H1 (cell line): ENCODE results near the gene AIG1. TPM values are rescaled to one million over a fixed set of nuclear protein-coding genes. Genes with fewer than 3 reads are reported as not detected.

Source experiments
- CTCF ChIA-PET: fragments of 300-600 bp; sonication (Branson Sonifier 250); formaldehyde crosslinking; loops from one replicate; lab custom pipeline; 2021; ENCODE audit not compliant: partially characterized antibody; lab: Charles Lee
- POLR2A ChIA-PET: fragments of 300-600 bp; sonication (Branson Sonifier 250); formaldehyde crosslinking; loops from one replicate; lab custom pipeline; 2021; ENCODE audit warnings: inconsistent platforms; ENCODE audit not compliant: partially characterized antibody; lab: Charles Lee
- DNase-seq, 2 experiments: peaks; one replicate each; pipeline versions ENCODE4 v3.0.0 to v3.0.0-alpha.2; 2010 to 2022; ENCODE audit warnings: low spot score in 2 of 2, low read depth in 1 of 2, mixed read lengths in 1 of 2
- FAIRE-seq: peaks from 2 replicates; lab custom pipeline; 2011; peaks lifted over from hg19 to GRCh38; lab: Jason Lieb, UNC
- H2AFZ ChIP-seq: 2 replicates; pipeline ENCODE4 v1.8.1; 2012; ENCODE audit warnings: low read length, inconsistent platforms
- H2AK5ac ChIP-seq: 2 replicates; pipeline ENCODE4 v1.6.1; 2013; ENCODE audit warnings: low read depth, low read length
- H2BK120ac ChIP-seq: replicated peaks from 2 replicates; pipeline ENCODE3; 2013; ENCODE audit warnings: low read depth, low read length, inconsistent platforms
- H2BK12ac ChIP-seq: 2 replicates; pipeline ENCODE4 v1.6.1; 2013; ENCODE audit warnings: low read depth, low read length
- H2BK15ac ChIP-seq: 2 replicates; pipeline ENCODE4 v1.6.1; 2013; ENCODE audit warnings: low read length
- H2BK20ac ChIP-seq: 2 replicates; pipeline ENCODE4 v1.6.1; 2013; ENCODE audit warnings: low read length
- H2BK5ac ChIP-seq: 2 replicates; pipeline ENCODE4 v1.6.1; 2013; ENCODE audit warnings: low read depth, low read length
- H3K14ac ChIP-seq: 2 replicates; pipeline ENCODE4 v1.6.1; 2013; ENCODE audit warnings: inconsistent platforms; ENCODE audit not compliant: insufficient read length
- H3K18ac ChIP-seq: 2 replicates; pipeline ENCODE4 v1.6.1; 2013; ENCODE audit warnings: low read length; ENCODE audit errors: extremely low read depth
- H3K23ac ChIP-seq: 2 replicates; pipeline ENCODE4 v1.6.1; 2013; ENCODE audit warnings: inconsistent platforms; ENCODE audit not compliant: insufficient read length
- H3K23me2 ChIP-seq: 2 replicates; pipeline ENCODE4 v1.6.1; 2013; ENCODE audit warnings: low read depth, low read length
- H3K27ac ChIP-seq: 2 replicates; pipeline ENCODE4 v1.6.1; 2011; ENCODE audit warnings: low read depth, low read length, inconsistent platforms
- H3K27me3 ChIP-seq, 4 experiments: replicated peaks in 1 of 4; 1 replicate in 1 of 4; 2 replicates in 3 of 4; pipeline versions ENCODE4 v1.6.1 to v1.8.1; 2011 to 2013; ENCODE audit warnings: low read length in 3 of 4, mild to moderate bottlenecking in 3 of 4, inconsistent platforms in 2 of 4, mixed read lengths in 2 of 4, moderate library complexity in 1 of 4; ENCODE audit not compliant: control insufficient read depth in 3 of 4, insufficient read depth in 3 of 4; ENCODE audit errors: extremely low read depth in 1 of 4
- H3K36me3 ChIP-seq, 4 experiments: 2 replicates each; pipeline versions ENCODE4 v1.6.1 to v1.8.1; 2011 to 2013; ENCODE audit warnings: mild to moderate bottlenecking in 4 of 4, low read length in 3 of 4, moderate library complexity in 2 of 4, control low read depth in 1 of 4, inconsistent platforms in 1 of 4; ENCODE audit not compliant: insufficient read depth in 4 of 4, control insufficient read depth in 2 of 4
- H3K4ac ChIP-seq: replicated peaks from 2 replicates; pipeline ENCODE3; 2013; ENCODE audit warnings: low read length, low read depth, mixed read lengths, inconsistent platforms; ENCODE audit not compliant: insufficient read length
- H3K4me1 ChIP-seq, 4 experiments: replicated peaks in 1 of 4; 1 replicate in 1 of 4; 2 replicates in 3 of 4; pipeline versions ENCODE4 v1.6.1 to v1.8.1; 2011 to 2013; ENCODE audit warnings: low read length in 3 of 4, inconsistent platforms in 2 of 4, mixed read lengths in 1 of 4; ENCODE audit not compliant: insufficient read depth in 4 of 4, control insufficient read depth in 3 of 4
- H3K4me2 ChIP-seq, 2 experiments: 2 replicates each; pipeline versions ENCODE4 v1.6.1 to v1.8.1; 2011 to 2013; ENCODE audit warnings: low read depth in 2 of 2, low read length in 2 of 2, control low read depth in 1 of 2, inconsistent platforms in 1 of 2, mild to moderate bottlenecking in 1 of 2; ENCODE audit not compliant: insufficient read depth in 1 of 2
- H3K4me3 ChIP-seq, 4 experiments: fragments of 200-600, 300-600 bp in 1 of 4; sonication (generic), shearing (Covaris generic), sonication (Bioruptor Twin) in 1 of 4; 2 replicates each; pipeline versions ENCODE4 v1.5.1 to v1.8.1; 2011 to 2016; ENCODE audit warnings: low read length in 4 of 4, low read depth in 3 of 4, control low read depth in 2 of 4, inconsistent platforms in 2 of 4, mild to moderate bottlenecking in 2 of 4, mixed read lengths in 1 of 4, moderate library complexity in 1 of 4; ENCODE audit not compliant: insufficient read depth in 2 of 4; ENCODE audit errors: extremely low read depth in 1 of 4
- H3K56ac ChIP-seq: replicated peaks from 2 replicates; pipeline ENCODE3; 2013; ENCODE audit warnings: low read depth, mild to moderate bottlenecking, mixed read lengths, low read length, inconsistent platforms; ENCODE audit not compliant: insufficient read length
- H3K79me1 ChIP-seq: 2 replicates; pipeline ENCODE4 v1.6.1; 2013; ENCODE audit warnings: low read depth, low read length, control low read depth
- H3K79me2 ChIP-seq, 2 experiments: 2 replicates each; pipeline versions ENCODE4 v1.6.1 to v1.8.1; 2012 to 2013; ENCODE audit warnings: low read length in 2 of 2, mild to moderate bottlenecking in 2 of 2, inconsistent platforms in 1 of 2; ENCODE audit not compliant: insufficient read depth in 2 of 2, control insufficient read depth in 1 of 2
- H3K9ac ChIP-seq, 4 experiments: replicated peaks in 1 of 4; 1 replicate in 1 of 4; 2 replicates in 3 of 4; pipeline versions ENCODE4 v1.6.1 to v1.8.1; 2011 to 2013; ENCODE audit warnings: low read depth in 3 of 4, low read length in 3 of 4, control low read depth in 2 of 4, mild to moderate bottlenecking in 2 of 4, moderate library complexity in 2 of 4, inconsistent platforms in 1 of 4; ENCODE audit errors: extremely low read depth in 1 of 4
- H3K9me3 ChIP-seq, 2 experiments: 2 replicates each; pipeline versions ENCODE4 v1.6.1 to v1.8.1; 2012 to 2013; ENCODE audit warnings: mild to moderate bottlenecking in 2 of 2, moderate library complexity in 2 of 2, control low read depth in 1 of 2, inconsistent platforms in 1 of 2, low read depth in 1 of 2, low read length in 1 of 2, mixed read lengths in 1 of 2; ENCODE audit not compliant: insufficient read depth in 2 of 2
- H4K20me1 ChIP-seq, 2 experiments: replicated peaks in 1 of 2; 2 replicates each; pipeline versions ENCODE3 to v1.8.1; 2011 to 2013; ENCODE audit warnings: inconsistent platforms in 2 of 2, low read length in 2 of 2, mild to moderate bottlenecking in 1 of 2; ENCODE audit not compliant: insufficient read depth in 2 of 2, control insufficient read depth in 1 of 2
- H4K5ac ChIP-seq: 2 replicates; pipeline ENCODE4 v1.6.1; 2013; ENCODE audit warnings: low read length, low read depth, mixed read lengths, inconsistent platforms; ENCODE audit not compliant: insufficient read length
- H4K8ac ChIP-seq: 2 replicates; pipeline ENCODE4 v1.8.0; 2013; ENCODE audit warnings: mild to moderate bottlenecking, moderate library complexity, low read length, inconsistent platforms; ENCODE audit not compliant: insufficient read depth; ENCODE audit errors: extremely low read depth
- H4K91ac ChIP-seq: replicated peaks from 2 replicates; pipeline ENCODE3; 2013; ENCODE audit warnings: low read length, mixed read lengths, inconsistent platforms; ENCODE audit not compliant: insufficient read length
- SP1 ChIP-seq: IDR thresholded peaks from 2 replicates; pipeline ENCODE4 v1.6.1; 2011; ENCODE audit warnings: low read depth, low read length
- WGBS, 2 experiments: shearing (Covaris generic) in 1 of 2; methylation state at CpG; one replicate each; pipeline versions ENCODE4 v1.1.6 to v1.1.7; 2013 to 2015; ENCODE audit warnings: low lambda C conversion rate in 2 of 2, mixed read lengths in 2 of 2, inconsistent platforms in 1 of 2, low coverage in 1 of 2, missing lambda C conversion rate in 1 of 2; ENCODE audit not compliant: insufficient replicate concordance in 2 of 2, insufficient coverage in 1 of 2, insufficient read length in 1 of 2; ENCODE audit errors: extremely low coverage in 1 of 2, missing lambda C conversion rate in 1 of 2; 5-methylcytosine and 5-hydroxymethylcytosine counted together
- polyA plus RNA-seq, 7 experiments: library from polyadenylated mRNA; depleted of rRNA in 3 of 7; stranded (reverse) in 5 of 7; unstranded in 2 of 7; fragments of >200 nt in 5 of 7; fragments of 200-250 nt in 2 of 7; gene quantifications; 1 replicate in 5 of 7; 2 replicates in 1 of 7; 4 replicates in 1 of 7; pipeline versions ENCODE4 v1.2.1 to v1.2.3, GENCODE V29; 2011 to 2013; ENCODE audit warnings: missing spikeins in 2 of 7, mixed read lengths in 2 of 7
- total RNA-seq: library from RNA; stranded (reverse); fragmentation: NEBNext Ultra II Directional; extraction: Animal tissue kit (Norgen Biotek cat#: 25700); gene quantifications from 2 replicates; pipeline ENCODE4 v1.2.1, GENCODE V29; 2021

The AIG1 gene
- total and polyA plus RNA-seq, 2 of the 8 experiments (the other 6 are each of a cell fraction or from before 2014, with no cell fraction given), result 56.6 to 58.4 TPM

DNA sequence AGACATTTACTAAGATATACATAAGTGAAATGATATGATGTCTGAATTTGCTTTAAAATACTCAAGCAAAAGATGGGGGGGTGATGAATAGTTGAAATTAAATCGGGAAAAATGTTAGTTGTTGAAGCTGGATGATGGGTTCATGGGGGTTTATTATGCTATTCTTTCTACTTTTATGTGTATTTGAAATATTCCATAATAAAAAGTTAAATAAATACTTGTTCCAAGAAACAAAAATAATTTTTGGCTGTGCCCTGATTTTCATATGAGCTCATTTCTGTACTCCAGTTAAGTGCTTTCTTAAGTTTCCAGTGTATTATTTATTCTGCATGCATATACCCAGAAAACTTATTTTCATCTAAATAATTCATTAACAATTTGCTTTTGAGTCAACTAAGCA lies 138.6 kb downstream of the AIG1 start:
- FAIRE-seq (no peak), DNase-seq (no peak)
- Histone ChIP-seq H3K9me3 (no peaks in the 10 kb centered on the region), H3K9ac (no peak overlapping the region), H3K4me2 (no peak overlapping the region), H2BK12ac (no peak overlapping the region), H2AK5ac (no peak overlapping the region), H3K27ac (no peak overlapping the region), H3K79me2 (no peaks in the 10 kb centered on the region), H3K79me1 (no peaks in the 10 kb centered on the region), H3K4me1 (no peaks in the 10 kb centered on the region; a peak in 1 of 7 replicates), H3K4ac (no peak overlapping the region), H3K18ac (no peak overlapping the region), H4K20me1 (no peaks in the 10 kb centered on the region), H3K36me3 (no peaks in the 10 kb centered on the region), H2AFZ (no peak overlapping the region), H4K8ac (no peak overlapping the region), H2BK120ac (no peak overlapping the region), H4K5ac (no peak overlapping the region), H2BK20ac (no peak overlapping the region), H3K14ac (no peak overlapping the region), H2BK5ac (no peak overlapping the region), H3K23ac (no peak overlapping the region), H3K23me2 (no peaks in the 10 kb centered on the region), H4K91ac (no peak overlapping the region), H2BK15ac (no peak overlapping the region), H3K56ac (no peak overlapping the region), H3K27me3 (no peaks in the 10 kb centered on the region), H3K4me3 (no peak overlapping the region)
- POLR2A ChIA-PET, result no interaction called here
- WGBS, 2 experiments, result 88 to 100% methylated on average over 1 of the region's 1 CpG
- CTCF ChIA-PET, result no interaction called here
- no peak for TF ChIP-seq SP1
